SK-N-MC (cell line): Measurements from ENCODE around the gene SELP.

ENCODE experiments used
- DNase-seq: peaks from one replicate; pipeline ENCODE4 v3.0.0-alpha.2; 2011; ENCODE audit warnings: low read depth, low spot score
- H3K27ac ChIP-seq: fragments of 200-600 bp; sonication (generic); 2 replicates; pipeline ENCODE4 v1.5.1; 2016; ENCODE audit warnings: mixed run types
- H3K36me3 ChIP-seq: fragments of 200-600 bp; sonication (generic); 2 replicates; pipeline ENCODE4 v1.6.1; 2017; ENCODE audit warnings: antibody characterized with exemption, low read length, mixed read lengths; ENCODE audit not compliant: insufficient read depth
- H3K4me3 ChIP-seq: fragments of 200-600 bp; sonication (generic); 2 replicates; pipeline ENCODE4 v1.5.1; 2016
- H3K9ac ChIP-seq: fragments of 200-600 bp; sonication (generic); 2 replicates; pipeline ENCODE4 v1.8.0; 2017; ENCODE audit warnings: mixed run types, mixed read lengths; ENCODE audit not compliant: insufficient read length
- H3K9me3 ChIP-seq: fragments of 200-600 bp; sonication (generic); 2 replicates; pipeline ENCODE4 v1.6.1; 2017; ENCODE audit warnings: low read depth, mild to moderate bottlenecking, antibody characterized with exemption, low read length, moderate library complexity, mixed read lengths
- EZH2 ChIP-seq: fragments of 200-600 bp; sonication (generic); IDR thresholded peaks from one replicate; pipeline ENCODE4 v1.6.1; 2017; ENCODE audit warnings: antibody characterized with exemption
- FOXP2 ChIP-seq: optimal IDR thresholded peaks from 2 replicates; pipeline ENCODE3; 2011; ENCODE audit warnings: mild to moderate bottlenecking, moderate library complexity; ENCODE audit not compliant: insufficient read depth; ENCODE audit errors: extremely low read length, control extremely low read depth
- POLR2AphosphoS5 ChIP-seq: IDR thresholded peaks from 2 replicates; pipeline ENCODE4 v1.6.1; 2012; ENCODE audit warnings: mild to moderate bottlenecking, low read depth, low read length, borderline replicate concordance

The SELP gene

DNA sequence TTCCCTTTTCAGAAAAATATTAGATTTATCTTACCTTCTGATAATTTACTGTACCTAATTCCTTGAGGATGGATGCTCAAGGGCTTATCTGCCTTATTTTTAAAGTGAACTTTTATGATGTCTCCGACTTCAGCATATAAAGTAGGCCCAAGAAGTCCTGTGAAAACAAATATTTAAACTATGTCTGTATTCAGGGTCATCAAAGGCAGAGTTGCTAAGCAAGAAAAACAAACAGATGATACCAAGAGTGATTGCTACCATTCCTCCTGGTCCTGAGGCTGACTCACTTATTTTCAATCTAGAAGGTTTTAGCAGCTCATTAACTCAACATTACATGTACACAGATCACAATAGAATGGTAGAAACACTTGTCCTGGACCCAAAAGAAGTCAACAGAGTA lies 57.7 kb downstream of the SELP start:
- Histone ChIP-seq H3K4me3 (no peak overlapping the region), H3K27ac (no peak overlapping the region), H3K9ac (no peak overlapping the region), H3K9me3 (no peaks in the 10 kb centered on the region), H3K36me3 (no peaks in the 10 kb centered on the region)
- no peak for DNase-seq
- TF ChIP-seq EZH2 (no peak), POLR2AphosphoS5 (no peak), FOXP2 (no peak)

DNA sequence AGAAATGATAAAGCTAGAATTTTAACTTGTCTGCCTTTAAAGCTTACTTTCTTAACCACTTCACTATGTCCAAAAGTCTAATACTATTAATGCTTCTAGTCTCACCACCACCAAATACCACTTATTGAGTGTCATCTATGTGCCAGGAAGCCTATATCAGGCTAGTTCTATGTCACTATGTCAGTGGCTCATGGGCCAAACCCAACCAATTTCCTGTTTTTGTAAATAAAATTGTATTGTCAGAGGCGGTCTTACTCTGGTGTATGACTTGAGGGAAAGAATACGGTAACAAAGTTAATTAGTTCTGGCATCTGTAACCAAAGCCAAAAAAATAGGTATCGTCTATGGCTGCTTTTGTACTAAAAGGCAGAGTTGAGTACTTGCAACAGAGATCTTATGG lies 58.5 kb downstream of the SELP start:
- no peaks in the 10 kb centered on the region for H3K9me3 ChIP-seq
- H3K9ac ChIP-seq: no peak overlapping the region
- H3K27ac ChIP-seq: no peak overlapping the region

GRCh38 chr1:169570172-169570574 lies 59.8 kb downstream of the SELP start:
- Histone ChIP-seq H3K4me3 (no peak overlapping the region), H3K9ac (no peak overlapping the region), H3K27ac (no peak overlapping the region), H3K36me3 (no peaks in the 10 kb centered on the region), H3K9me3 (no peaks in the 10 kb centered on the region)
- no peak for TF ChIP-seq POLR2AphosphoS5
- TF ChIP-seq EZH2: no peak
- no peak for TF ChIP-seq FOXP2
- DNase-seq: no peak

More for the DNA sequence above, 58.5 kb downstream of the SELP start:
- no peak overlapping the region for H3K4me3 ChIP-seq
- no peak for DNase-seq
- no peaks in the 10 kb centered on the region for H3K36me3 ChIP-seq
- TF ChIP-seq POLR2AphosphoS5 (no peak), EZH2 (no peak), FOXP2 (no peak)

GRCh38 chr1:169568497-169568896 lies 61.4 kb downstream of the SELP start:
- H3K9me3 ChIP-seq: no peaks in the 10 kb centered on the region
- no peak overlapping the region for H3K4me3 ChIP-seq
- DNase-seq: no peak
- H3K36me3 ChIP-seq: no peaks in the 10 kb centered on the region
- no peak overlapping the region for H3K9ac ChIP-seq
- TF ChIP-seq POLR2AphosphoS5 (no peak), EZH2 (no peak), FOXP2 (no peak)
- H3K27ac ChIP-seq: no peak overlapping the region

DNA sequence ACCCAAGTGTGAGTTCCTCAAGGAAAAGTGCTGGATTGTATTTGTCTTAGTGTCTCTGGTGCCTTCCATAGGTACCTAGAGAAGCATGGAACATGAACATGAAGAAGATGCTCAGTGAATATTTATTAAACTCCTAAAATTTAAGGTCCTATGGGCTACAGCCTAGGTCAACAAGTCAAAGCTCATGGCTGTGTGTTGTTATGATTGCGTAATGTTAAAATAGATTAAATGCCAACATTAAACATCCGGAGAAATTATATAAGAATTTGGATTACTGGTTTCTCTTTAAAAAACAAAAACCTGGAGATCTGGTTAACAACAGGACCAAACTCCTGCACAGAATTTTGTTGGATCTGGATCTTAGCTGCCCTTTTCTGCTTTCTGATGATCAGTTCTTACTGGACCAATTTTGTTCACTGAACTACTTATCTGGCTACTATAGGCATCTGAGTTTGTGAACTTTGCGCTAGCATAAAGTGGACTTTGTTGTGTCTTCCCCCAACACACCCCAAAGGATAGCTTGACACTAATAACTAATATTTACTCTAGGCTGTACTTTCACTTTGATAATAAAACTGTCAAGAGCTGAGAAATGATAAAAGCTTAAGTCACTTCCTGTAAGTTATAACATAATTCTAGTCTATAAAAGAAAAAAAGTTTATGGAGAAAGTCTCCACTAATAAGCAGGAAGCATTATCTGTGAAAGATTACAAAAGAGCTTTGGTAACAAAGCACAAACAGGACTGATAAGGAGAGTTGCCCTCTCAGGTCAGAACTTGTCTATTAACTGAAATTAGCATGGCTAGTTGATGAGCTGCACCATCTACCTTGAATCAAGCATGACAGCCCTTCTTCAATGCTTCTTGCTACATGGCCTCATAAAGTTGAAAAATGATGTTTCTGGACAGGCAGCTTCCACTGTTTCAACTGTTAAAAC lies 64.3 kb downstream of the SELP start:
- no peaks in the 10 kb centered on the region for H3K36me3 ChIP-seq
- DNase-seq: peak; percentile 6
- no peaks in the 10 kb centered on the region for H3K9me3 ChIP-seq
- no peak overlapping the region for H3K27ac ChIP-seq
- no peak overlapping the region for H3K9ac ChIP-seq
- H3K4me3 ChIP-seq: no peak overlapping the region
- TF ChIP-seq FOXP2 (no peak), EZH2 (no peak)

DNA sequence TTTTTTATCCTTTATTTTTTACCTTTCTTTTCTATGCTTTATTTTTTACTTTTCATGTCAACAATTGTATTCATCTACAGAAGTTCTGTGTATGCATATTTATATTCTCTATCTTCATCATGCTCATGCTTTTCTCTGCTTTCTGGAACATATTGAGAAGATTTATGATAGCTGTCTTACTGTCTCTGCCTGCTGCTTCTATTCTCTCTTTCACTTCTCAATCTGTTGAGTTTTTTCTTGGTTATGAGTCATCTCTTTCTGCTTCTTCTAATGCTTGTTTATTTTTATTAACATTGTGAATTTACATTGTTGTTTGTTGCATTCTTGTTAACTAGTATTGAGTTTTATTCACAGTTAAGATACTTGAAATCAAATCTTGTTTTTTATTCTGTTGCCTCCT lies 66.3 kb downstream of the SELP start:
- DNase-seq: no peak
- H3K27ac ChIP-seq: no peak overlapping the region
- no peaks in the 10 kb centered on the region for H3K9me3 ChIP-seq
- no peak overlapping the region for H3K9ac ChIP-seq
- H3K4me3 ChIP-seq: no peak overlapping the region
- TF ChIP-seq POLR2AphosphoS5 (no peak), FOXP2 (no peak), EZH2 (no peak)
- H3K36me3 ChIP-seq: no peaks in the 10 kb centered on the region

DNA sequence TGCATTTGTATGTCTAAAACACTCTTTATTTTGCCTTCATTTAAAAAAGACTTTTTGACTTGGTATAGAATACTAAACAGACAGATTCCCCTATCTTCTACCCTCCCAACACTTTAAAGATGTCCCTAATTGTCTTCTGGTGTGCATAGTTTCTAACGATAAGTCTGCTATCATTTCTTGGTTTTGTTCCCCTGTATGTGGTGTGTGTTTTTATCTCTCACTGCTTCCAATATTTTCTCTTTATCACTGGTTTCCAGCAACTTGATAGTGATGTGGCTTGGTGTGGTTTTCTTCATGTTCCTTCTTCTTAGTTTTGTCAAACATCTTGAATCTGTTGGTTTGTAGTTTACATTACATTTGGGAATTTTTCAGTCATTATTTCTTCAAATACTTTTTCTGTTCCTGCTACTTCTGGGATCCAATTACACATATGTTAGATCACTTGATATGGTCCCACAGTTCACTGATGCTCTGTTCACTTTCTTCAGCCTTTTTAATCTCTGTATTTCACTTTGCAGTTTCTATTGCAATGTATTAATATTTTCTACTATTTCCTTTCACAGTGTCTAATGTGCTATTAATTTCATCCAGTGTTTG lies 66.8 kb downstream of the SELP start:
- Histone ChIP-seq H3K9me3 (no peaks in the 10 kb centered on the region), H3K27ac (no peak overlapping the region), H3K36me3 (no peaks in the 10 kb centered on the region), H3K4me3 (no peak overlapping the region), H3K9ac (no peak overlapping the region)
- no peak for TF ChIP-seq FOXP2
- no peak for TF ChIP-seq POLR2AphosphoS5
- TF ChIP-seq EZH2: no peak
- DNase-seq: no peak

GRCh38 chr1:169561692-169562091 lies 68.2 kb downstream of the SELP start:
- TF ChIP-seq POLR2AphosphoS5 (no peak), FOXP2 (no peak), EZH2 (no peak)
- H3K36me3 ChIP-seq: no peaks in the 10 kb centered on the region

GRCh38 chr1:169557131-169557530 lies 72.8 kb downstream of the SELP start:
- H3K27ac ChIP-seq: no peak overlapping the region
- no peaks in the 10 kb centered on the region for H3K9me3 ChIP-seq
- H3K36me3 ChIP-seq: no peaks in the 10 kb centered on the region
- no peak for DNase-seq
- H3K4me3 ChIP-seq: no peak overlapping the region
- TF ChIP-seq POLR2AphosphoS5 (no peak), FOXP2 (no peak), EZH2 (no peak)
- no peak overlapping the region for H3K9ac ChIP-seq

More at GRCh38 chr1:169561692-169562091, 68.2 kb downstream of the SELP start:
- Histone ChIP-seq H3K9ac (no peak overlapping the region), H3K9me3 (no peaks in the 10 kb centered on the region), H3K27ac (no peak overlapping the region), H3K4me3 (no peak overlapping the region)
- DNase-seq: no peak
